GM23248 (cell line): ENCODE results near the gene ANP32D. TPM values are rescaled to one million over a fixed set of nuclear protein-coding genes. Genes with fewer than 3 reads are reported as not detected.
"Not testable (repeated sequence)": the region's sequence is repeated elsewhere in the genome, so short reads cannot be mapped to it uniquely, and the experiment has no call there.

Experiments used
- DNase-seq: peaks from one replicate; pipeline ENCODE4 v3.0.0-alpha.2; 2015
- H2AFZ ChIP-seq: fragments of 200-600 bp; sonication (generic); 2 replicates; pipeline ENCODE4 v1.6.1; 2016; ENCODE audit warnings: antibody characterized with exemption
- H3F3A ChIP-seq: fragments of 200-600 bp; sonication (generic); 2 replicates; pipeline ENCODE4 v1.6.1; 2016; ENCODE audit warnings: mild to moderate bottlenecking, antibody characterized with exemption, mixed run types; ENCODE audit not compliant: insufficient read depth
- H3K27ac ChIP-seq: fragments of 200-600 bp; sonication (generic); 2 replicates; pipeline ENCODE4 v1.5.1; 2016; ENCODE audit warnings: mild to moderate bottlenecking
- H3K27me3 ChIP-seq: fragments of 200-600 bp; sonication (generic); replicated peaks from 2 replicates; pipeline ENCODE4 v1.6.1; 2016; ENCODE audit warnings: mild to moderate bottlenecking; ENCODE audit not compliant: insufficient read depth
- H3K36me3 ChIP-seq: fragments of 200-600 bp; sonication (generic); 2 replicates; pipeline ENCODE4 v1.6.1; 2016; ENCODE audit warnings: low read depth, mild to moderate bottlenecking
- H3K4me1 ChIP-seq: fragments of 200-600 bp; sonication (generic); 2 replicates; pipeline ENCODE4 v1.6.1; 2016; ENCODE audit warnings: mild to moderate bottlenecking; ENCODE audit not compliant: insufficient read depth
- H3K4me2 ChIP-seq: fragments of 200-600 bp; sonication (generic); one replicate; pipeline ENCODE4 v1.6.1; 2016; ENCODE audit warnings: mild to moderate bottlenecking; ENCODE audit not compliant: unreplicated experiment
- H3K4me3 ChIP-seq: fragments of 200-600 bp; sonication (generic); 2 replicates; pipeline ENCODE4 v1.5.1; 2016; ENCODE audit warnings: mild to moderate bottlenecking
- H3K79me2 ChIP-seq: fragments of 200-600 bp; sonication (generic); 2 replicates; pipeline ENCODE4 v1.6.1; 2016; ENCODE audit warnings: mild to moderate bottlenecking; ENCODE audit not compliant: insufficient read depth
- H3K9ac ChIP-seq: fragments of 200-600 bp; sonication (generic); 2 replicates; pipeline ENCODE4 v1.6.1; 2016; ENCODE audit warnings: mild to moderate bottlenecking
- H3K9me2 ChIP-seq: fragments of 200-600 bp; sonication (generic); 2 replicates; pipeline ENCODE4 v1.6.1; 2016; ENCODE audit warnings: mixed run types, mild to moderate bottlenecking, moderate library complexity; ENCODE audit not compliant: insufficient read depth
- H3K9me3 ChIP-seq: fragments of 200-600 bp; sonication (generic); one replicate; pipeline ENCODE4 v1.6.1; 2017; ENCODE audit warnings: low read depth
- H4K20me1 ChIP-seq: fragments of 200-600 bp; sonication (generic); 2 replicates; pipeline ENCODE4 v1.6.0; 2016; ENCODE audit not compliant: insufficient read depth
- EZH2 ChIP-seq: fragments of 200-600 bp; sonication (generic); IDR thresholded peaks from 2 replicates; pipeline ENCODE4 v1.6.1; 2018; ENCODE audit warnings: antibody characterized with exemption, mild to moderate bottlenecking; ENCODE audit not compliant: insufficient read depth, poor library complexity, severe bottlenecking
- EZH2phosphoT487 ChIP-seq: fragments of 200-600 bp; sonication (generic); IDR thresholded peaks from 2 replicates; pipeline ENCODE4 v1.6.1; 2018; ENCODE audit warnings: antibody characterized with exemption, moderate library complexity, mild to moderate bottlenecking, low read depth; ENCODE audit not compliant: insufficient read depth
- WGBS, 2 experiments: methylation state at CpG; one replicate each; pipeline ENCODE4 v1.1.6; 2015 to 2017; ENCODE audit warnings: low lambda C conversion rate in 2 of 2, low coverage in 1 of 2; ENCODE audit errors: missing lambda C conversion rate in 2 of 2; 5-methylcytosine and 5-hydroxymethylcytosine counted together
- in situ Hi-C: fragments of 300-500 bp; cut with MboI; formaldehyde crosslinking; loops from 2 replicates; pipeline ENCODE4 v1.15.0; 2020
- polyA plus RNA-seq: library from polyadenylated mRNA; unstranded; fragments of >200 nt; fragmentation: Nextera tagmentation; extraction: Ambion mirVana; gene quantifications from 2 replicates; pipeline ENCODE4 v1.2.1, GENCODE V29; 2016
- total RNA-seq: library from RNA; depleted of rRNA; stranded (reverse); fragments of >200 nt; shearing (Covaris generic); gene quantifications from 2 replicates; pipeline ENCODE4 v1.2.3, GENCODE V29; 2014

ANP32D gene
- total and polyA plus RNA-seq, 2 experiments from 2014 or later: not detected

DNA sequence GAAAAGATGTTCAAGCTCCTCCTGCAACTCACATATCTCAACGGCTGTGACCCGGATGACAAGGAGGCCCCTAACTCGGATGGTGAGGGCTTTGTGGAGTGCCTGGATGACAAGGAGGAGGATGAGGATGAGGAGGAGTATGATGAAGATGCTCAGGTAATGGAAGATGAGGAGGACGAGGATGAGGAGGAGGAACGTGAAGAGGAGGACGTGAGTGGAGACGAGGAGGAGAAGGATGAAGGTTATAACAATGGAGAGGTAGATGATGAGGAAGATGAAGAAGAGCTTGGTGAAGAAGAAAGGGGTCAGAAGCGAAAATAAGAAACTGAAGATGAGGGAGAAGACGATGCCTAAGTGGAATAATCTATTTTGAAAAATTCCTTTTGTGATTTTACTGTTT lies 702 bp downstream of the ANP32D start:
- no peaks in the 10 kb centered on the region for H3K79me2 ChIP-seq
- H4K20me1 ChIP-seq: no peaks in the 10 kb centered on the region
- H3K27ac ChIP-seq: no peak overlapping the region
- in situ Hi-C loops: no loop called here
- no peaks in the 10 kb centered on the region for H3K9me3 ChIP-seq
- H3F3A ChIP-seq: no peaks in the 10 kb centered on the region
- no peak overlapping the region for H2AFZ ChIP-seq
- H3K27me3 ChIP-seq: no peaks in the 10 kb centered on the region
- WGBS, 2 experiments: 36 to 43% methylated on average over 9 of the region's 9 CpGs
- TF ChIP-seq EZH2: no peak
- no peak for TF ChIP-seq EZH2phosphoT487
- no peak overlapping the region for H3K4me3 ChIP-seq
- no peak overlapping the region for H3K9ac ChIP-seq
- H3K4me2 ChIP-seq: no peak overlapping the region
- H3K36me3 ChIP-seq: no peaks in the 10 kb centered on the region
- no peak for DNase-seq
- no peaks in the 10 kb centered on the region for H3K4me1 ChIP-seq
- no peaks in the 10 kb centered on the region for H3K9me2 ChIP-seq

DNA sequence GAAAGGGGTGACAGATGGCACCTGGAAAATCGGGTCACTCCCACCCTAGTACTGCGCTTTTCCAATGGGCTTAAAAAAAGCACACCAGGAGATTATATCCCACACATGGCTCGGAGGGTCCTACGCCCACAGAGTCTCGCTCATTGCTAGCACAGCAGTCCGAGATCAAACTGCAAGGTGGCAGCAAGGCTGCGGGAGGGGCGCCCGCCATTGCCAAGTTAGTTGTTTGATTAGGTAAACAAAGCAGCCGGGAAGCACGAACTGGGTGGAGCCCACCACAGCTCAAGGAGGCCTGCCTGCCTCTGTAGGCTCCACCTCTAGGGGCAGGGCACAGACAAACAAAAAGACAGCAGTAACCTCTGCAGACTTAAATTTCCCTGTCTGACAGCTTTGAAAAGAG lies 2.1 kb downstream of the ANP32D start:
- H4K20me1 ChIP-seq, H3K9me3 ChIP-seq, in situ Hi-C loops, H2AFZ ChIP-seq, H3F3A ChIP-seq, H3K4me3 ChIP-seq, H3K27ac ChIP-seq, H3K79me2 ChIP-seq, H3K36me3 ChIP-seq, H3K9me2 ChIP-seq, H3K4me1 ChIP-seq, DNase-seq, H3K27me3 ChIP-seq, H3K9ac ChIP-seq, H3K4me2 ChIP-seq: not testable (repeated sequence)
- WGBS, 2 experiments: 60 to 65% methylated on average over 11 of the region's 11 CpGs

DNA sequence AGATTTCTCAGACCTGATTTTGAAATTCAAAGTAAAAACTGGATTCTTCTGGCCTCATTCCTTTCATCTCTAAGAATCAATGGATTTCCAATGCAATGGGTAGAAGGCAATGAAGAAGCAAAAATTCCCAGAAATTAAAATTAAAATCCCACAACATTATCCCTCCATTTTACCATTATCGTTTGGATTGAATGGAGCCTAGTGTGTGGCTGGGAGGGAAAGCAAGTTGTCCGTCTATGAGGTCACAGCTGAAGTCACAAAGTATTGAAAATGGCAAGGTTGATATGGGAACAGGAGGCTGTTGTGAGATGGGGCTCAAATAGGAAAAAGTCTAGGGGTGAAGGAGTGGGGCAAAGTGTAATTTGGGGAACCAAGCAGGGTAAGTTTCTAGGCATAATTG lies 9.8 kb downstream of the ANP32D start, which contains the start of gene C12orf54:
Gene C12orf54 (plus strand): TSS at position 301 of the 400 bp plus-strand sequence. CDS start 799 bp downstream, outside the sequence.
- Histone ChIP-seq H3K4me2 (no peak within 1 kb of the TSS), H3K27me3 (no peaks in the 10 kb centered on the region), H3K4me3 (no peak within 1 kb of the TSS), H3K27ac (no peak within 1 kb of the TSS), H3K9me3 (no peaks in the 10 kb centered on the region), H2AFZ (no peak within 1 kb of the TSS), H3K9me2 (no peaks in the 10 kb centered on the region), H3F3A (no peaks in the 10 kb centered on the region), H3K79me2 (no peaks in the 10 kb centered on the region), H3K36me3 (no peaks in the 10 kb centered on the region), H3K4me1 (no peaks in the 10 kb centered on the region), H4K20me1 (no peaks in the 10 kb centered on the region), H3K9ac (no peak within 1 kb of the TSS)
- TF ChIP-seq EZH2phosphoT487 (no peak), EZH2 (no peak)
- in situ Hi-C loops: no loop called here
- 29 to 35% methylated on average over 2 of the region's 2 CpGs for WGBS, 2 experiments
- DNase-seq: no peak

DNA sequence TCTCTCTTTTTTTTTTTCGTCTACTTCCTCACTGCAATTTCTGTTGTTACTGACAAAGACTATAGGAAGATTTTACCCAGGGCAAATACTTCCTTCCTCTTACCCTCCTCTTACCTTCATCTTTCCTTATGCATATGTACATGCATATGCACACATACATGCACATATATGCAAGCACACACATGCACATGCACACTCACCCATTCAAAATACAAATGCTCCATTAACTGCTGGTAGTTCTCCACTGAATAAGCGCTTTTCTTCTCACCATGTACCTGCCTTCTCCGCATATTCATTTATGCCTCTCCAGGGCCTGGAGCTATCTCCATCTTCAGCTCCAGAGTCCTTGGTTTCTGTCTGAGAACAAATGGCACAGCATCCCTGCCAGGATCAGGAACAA lies 10.6 kb downstream of the ANP32D start:
- H4K20me1 ChIP-seq: no peaks in the 10 kb centered on the region
- no peaks in the 10 kb centered on the region for H3K4me1 ChIP-seq
- H3K79me2 ChIP-seq: no peaks in the 10 kb centered on the region
- in situ Hi-C loops: no loop called here
- H3K4me2 ChIP-seq: no peak overlapping the region
- DNase-seq: no peak
- no peak overlapping the region for H2AFZ ChIP-seq
- H3K4me3 ChIP-seq: no peak overlapping the region
- H3K9me3 ChIP-seq: no peaks in the 10 kb centered on the region
- no peak overlapping the region for H3K9ac ChIP-seq
- H3F3A ChIP-seq: no peaks in the 10 kb centered on the region
- TF ChIP-seq EZH2phosphoT487: no peak
- TF ChIP-seq EZH2: no peak
- 0 out of 2 replicates have a peak, but pooled peaks cover 6% of the 10 kb centered on the region for H3K27me3 ChIP-seq
- no peaks in the 10 kb centered on the region for H3K36me3 ChIP-seq
- WGBS, 2 experiments: 52 to 71% methylated on average over 3 of the region's 3 CpGs
- H3K27ac ChIP-seq: no peak overlapping the region
- H3K9me2 ChIP-seq: no peaks in the 10 kb centered on the region

DNA sequence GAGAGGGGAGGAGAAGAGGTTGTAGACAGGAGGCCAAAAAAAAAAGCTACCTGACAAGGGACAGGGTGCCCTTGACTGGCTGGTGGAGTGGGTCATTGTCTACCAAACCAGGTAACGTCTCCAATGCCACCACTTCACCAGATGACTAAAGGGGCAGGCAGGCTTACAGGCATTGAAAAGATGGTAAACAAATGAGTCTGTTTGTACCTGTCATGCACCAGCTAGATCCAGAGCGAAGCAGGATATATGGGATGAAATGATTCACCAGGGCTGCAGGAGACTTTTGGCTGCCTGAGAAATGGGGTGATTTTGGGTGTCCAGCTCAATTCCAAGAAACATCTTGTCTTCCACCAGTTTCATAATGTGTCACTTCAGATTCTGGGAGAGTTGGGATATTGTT lies 13.9 kb downstream of the ANP32D start:
- TF ChIP-seq EZH2 (no peak), EZH2phosphoT487 (no peak)
- in situ Hi-C loops: no loop called here
- H3K4me2 ChIP-seq: no peak overlapping the region

More for the DNA sequence above, 13.9 kb downstream of the ANP32D start:
- Histone ChIP-seq H3K79me2 (no peaks in the 10 kb centered on the region), H3K36me3 (no peaks in the 10 kb centered on the region), H3K9ac (no peak overlapping the region), H3K9me2 (no peaks in the 10 kb centered on the region), H4K20me1 (no peaks in the 10 kb centered on the region), H3K27me3 (0 out of 2 replicates have a peak, but pooled peaks cover 6% of the 10 kb centered on the region), H3K4me3 (no peak overlapping the region), H3K9me3 (no peaks in the 10 kb centered on the region), H3K4me1 (no peaks in the 10 kb centered on the region), H2AFZ (no peak overlapping the region), H3F3A (no peaks in the 10 kb centered on the region), H3K27ac (no peak overlapping the region)
- DNase-seq: no peak
- WGBS, 2 experiments: 25 to 26% methylated on average over 2 of the region's 2 CpGs
